SK-N-SH (cell line): ENCODE data around the gene GYS1.

Experiments
- EP300 ChIP-seq, 2 experiments: IDR thresholded peaks; 2 replicates each; pipeline versions ENCODE4 v1.4.0 to v1.6.1; 2012; ENCODE audit warnings: borderline replicate concordance in 1 of 2, low read depth in 1 of 2, low read length in 1 of 2
- SMC3 ChIP-seq: IDR thresholded peaks from 2 replicates; pipeline ENCODE4 v1.6.1; 2012; ENCODE audit warnings: low read depth, low read length, improper control_type of control experiment
- TF ChIP-seq, protein P1 (sequence below): fragments of 200-600 bp; sonication (generic); IDR thresholded peaks from 2 replicates; pipeline ENCODE4 v1.6.1; 2017; ENCODE audit warnings: antibody characterized with exemption, mild to moderate bottlenecking, moderate library complexity

- TF ChIP-seq, protein P1, sequence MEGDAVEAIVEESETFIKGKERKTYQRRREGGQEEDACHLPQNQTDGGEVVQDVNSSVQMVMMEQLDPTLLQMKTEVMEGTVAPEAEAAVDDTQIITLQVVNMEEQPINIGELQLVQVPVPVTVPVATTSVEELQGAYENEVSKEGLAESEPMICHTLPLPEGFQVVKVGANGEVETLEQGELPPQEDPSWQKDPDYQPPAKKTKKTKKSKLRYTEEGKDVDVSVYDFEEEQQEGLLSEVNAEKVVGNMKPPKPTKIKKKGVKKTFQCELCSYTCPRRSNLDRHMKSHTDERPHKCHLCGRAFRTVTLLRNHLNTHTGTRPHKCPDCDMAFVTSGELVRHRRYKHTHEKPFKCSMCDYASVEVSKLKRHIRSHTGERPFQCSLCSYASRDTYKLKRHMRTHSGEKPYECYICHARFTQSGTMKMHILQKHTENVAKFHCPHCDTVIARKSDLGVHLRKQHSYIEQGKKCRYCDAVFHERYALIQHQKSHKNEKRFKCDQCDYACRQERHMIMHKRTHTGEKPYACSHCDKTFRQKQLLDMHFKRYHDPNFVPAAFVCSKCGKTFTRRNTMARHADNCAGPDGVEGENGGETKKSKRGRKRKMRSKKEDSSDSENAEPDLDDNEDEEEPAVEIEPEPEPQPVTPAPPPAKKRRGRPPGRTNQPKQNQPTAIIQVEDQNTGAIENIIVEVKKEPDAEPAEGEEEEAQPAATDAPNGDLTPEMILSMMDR, result no peak
- TF ChIP-seq SMC3 (no peak), EP300 (IDR thresholded peaks at IDR 0.05; ENCODE audit: borderline replicate concordance in 1 of 2, low read depth in 1 of 2, low read length in 1 of 2) (no peak)
Observed at GRCh38 chr19:49016067-49016839, 23.1 kb upstream of the GYS1 start.
